ENCODE data around the gene ZMYND11.
"Not testable (repeated sequence)": the region's sequence is repeated elsewhere in the genome, so short reads cannot be mapped to it uniquely, and the experiment has no call there.

The ZMYND11 gene

GRCh38 chr10:260819-261429 is 125.7 kb downstream of the ZMYND11 start:
- no peak for DNase-seq

DNA sequence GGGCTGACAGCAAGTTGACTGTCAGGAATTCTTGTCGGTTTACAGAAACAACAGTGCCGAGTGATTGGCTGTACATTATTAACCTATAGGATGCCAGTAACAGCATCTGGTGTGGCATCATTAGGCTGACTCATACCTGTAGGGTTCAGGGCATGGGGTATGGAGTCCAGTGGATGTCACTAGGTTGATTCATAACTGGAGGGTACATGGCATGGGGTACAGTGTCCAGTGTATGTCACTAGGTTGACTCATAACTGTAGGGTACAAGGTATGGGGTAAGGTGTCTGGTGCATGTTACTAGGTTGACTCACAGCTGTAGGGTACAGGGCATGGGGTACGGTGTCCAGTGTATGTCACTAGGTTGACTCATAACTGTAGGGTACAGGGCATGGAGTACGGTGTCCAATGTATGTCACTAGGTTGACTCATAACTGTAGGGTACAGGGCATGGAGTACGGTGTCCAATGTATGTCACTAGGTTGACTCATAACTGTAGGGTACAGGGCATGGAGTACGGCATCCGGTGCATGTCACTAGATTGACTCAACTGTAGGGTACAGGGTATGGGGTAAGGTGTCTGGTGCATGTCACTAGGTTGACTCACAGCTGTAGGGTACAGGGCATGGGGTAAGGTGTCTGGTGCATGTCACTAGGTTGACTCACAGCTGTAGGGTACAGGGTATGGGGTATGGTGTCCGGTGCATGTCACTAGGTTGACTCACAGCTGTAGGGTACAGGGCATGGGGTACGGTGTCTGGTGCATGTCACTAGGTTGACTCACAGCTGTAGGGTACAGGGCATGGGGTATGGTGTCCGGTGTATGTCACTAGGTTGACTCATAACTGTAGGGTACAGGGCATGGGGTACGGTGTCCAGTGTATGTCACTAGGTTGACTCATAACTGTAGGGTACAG is 129.2 kb downstream of the ZMYND11 start:
- DNase-seq, result not testable (repeated sequence)

- not testable (repeated sequence) for DNase-seq
Observed at GRCh38 chr10:265074-265440, 129.8 kb downstream of the ZMYND11 start.

GRCh38 chr10:265816-266588 is 130.7 kb downstream of the ZMYND11 start:
- not testable (repeated sequence) for DNase-seq

DNA sequence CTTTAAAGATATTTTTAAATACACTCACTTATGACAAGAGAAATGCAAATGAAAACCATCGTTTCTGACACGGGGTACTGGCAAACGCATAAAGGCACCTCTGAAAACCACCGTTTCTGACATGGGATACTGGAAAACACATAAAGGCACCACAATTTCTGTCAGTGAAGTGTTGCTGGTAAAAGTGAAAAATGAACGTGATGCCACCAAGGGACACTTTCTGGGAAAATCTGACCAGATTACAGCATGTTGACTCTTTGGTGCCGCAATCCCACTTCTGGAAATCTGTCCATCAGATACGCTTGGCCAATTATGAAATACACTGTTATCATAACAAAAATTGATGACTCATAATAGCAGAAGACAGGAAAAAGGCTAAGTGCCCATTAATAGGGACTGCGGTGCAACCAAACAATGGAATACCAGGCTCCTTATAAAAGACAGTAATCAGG is 131.7 kb downstream of the ZMYND11 start:
- DNase-seq, result no peak

DNA sequence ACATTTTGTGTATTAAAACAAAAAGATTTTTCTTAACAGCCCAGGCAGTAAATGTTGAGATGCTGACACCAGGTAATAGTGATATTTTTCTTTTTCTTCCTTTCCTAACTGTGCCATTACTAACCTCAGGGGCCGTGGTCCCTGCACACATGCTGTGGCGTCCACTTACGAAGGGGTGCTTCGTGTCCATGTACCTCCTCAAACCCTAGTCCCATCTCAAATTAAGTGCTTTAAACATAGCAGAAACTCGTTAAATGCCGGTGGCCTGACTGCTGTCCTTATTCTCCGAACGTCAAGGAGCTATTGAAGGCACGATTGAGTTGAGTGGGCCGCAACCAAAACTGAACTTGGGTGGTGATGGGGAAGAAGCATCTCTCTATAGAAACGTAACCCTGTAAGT is 132.4 kb downstream of the ZMYND11 start:
- no peak for DNase-seq

- no peak for DNase-seq
Observed at GRCh38 chr10:269440-270074, 134.3 kb downstream of the ZMYND11 start.

DNA sequence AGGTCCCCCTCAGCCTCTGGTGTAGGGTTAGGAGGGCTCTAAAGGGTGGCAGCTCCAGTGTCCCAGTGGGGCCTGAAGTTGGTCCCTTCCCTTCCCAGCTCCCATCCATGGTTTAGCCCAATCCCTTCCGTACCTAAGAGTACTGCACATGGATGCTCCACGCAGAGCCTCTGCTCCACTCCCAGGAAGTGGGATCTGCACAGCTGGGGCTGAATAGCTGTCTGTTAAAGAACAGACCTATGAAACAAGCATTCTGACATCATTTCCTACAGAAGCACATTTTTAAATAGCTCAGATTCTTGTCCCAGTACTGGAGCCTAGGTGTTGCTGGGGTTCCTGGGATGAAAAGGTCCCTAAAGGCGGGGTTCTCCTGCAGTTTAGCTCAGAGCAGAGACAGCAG is 135.9 kb downstream of the ZMYND11 start:
- no peak for DNase-seq

DNA sequence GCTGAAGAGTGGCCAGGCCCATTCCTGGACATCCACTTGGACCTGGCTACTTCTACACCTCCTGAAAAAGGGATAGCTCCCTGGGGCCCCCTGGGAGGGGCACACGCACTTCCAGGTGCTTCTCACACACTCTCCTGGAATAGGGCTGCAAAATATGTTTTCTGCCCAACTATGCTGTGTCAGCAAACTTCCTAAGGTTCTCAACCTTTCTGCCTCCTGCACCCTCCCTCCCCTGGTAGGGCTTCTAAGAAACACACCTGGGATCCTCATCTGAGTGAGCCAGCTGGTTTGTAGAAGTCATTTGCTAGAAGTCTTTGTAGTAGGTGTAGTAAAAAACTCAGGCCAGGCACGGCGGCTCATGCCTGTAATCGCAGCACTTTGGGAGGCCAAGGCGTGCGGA is 136.5 kb downstream of the ZMYND11 start:
- no peak for DNase-seq

DNA sequence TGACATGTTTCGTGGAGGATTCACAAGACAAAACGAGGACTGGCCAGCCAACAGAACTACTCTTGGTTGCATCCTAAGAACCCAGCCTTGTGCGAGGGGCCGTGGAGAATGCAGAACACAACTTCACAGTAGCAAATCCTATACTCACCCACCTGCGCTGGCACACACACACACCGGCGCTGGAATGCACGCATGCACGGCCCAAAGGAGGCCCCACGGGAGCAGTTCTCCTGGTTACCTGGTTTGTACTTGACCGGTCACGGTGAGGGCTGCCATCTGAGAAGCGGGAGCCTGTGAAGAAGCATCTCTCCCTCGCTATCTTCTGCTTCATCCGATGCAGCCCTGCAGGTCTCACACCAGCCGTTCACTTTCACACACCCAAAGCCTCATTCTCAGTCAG is 137.8 kb downstream of the ZMYND11 start:
- no peak for DNase-seq

- no peak for DNase-seq
Observed at GRCh38 chr10:274866-275265, 139.6 kb downstream of the ZMYND11 start.

- DNase-seq, result no peak
Observed at GRCh38 chr10:275680-276079, 140.4 kb downstream of the ZMYND11 start.

GRCh38 chr10:277963-278362 is 142.7 kb downstream of the ZMYND11 start:
- no peak for DNase-seq

DNA sequence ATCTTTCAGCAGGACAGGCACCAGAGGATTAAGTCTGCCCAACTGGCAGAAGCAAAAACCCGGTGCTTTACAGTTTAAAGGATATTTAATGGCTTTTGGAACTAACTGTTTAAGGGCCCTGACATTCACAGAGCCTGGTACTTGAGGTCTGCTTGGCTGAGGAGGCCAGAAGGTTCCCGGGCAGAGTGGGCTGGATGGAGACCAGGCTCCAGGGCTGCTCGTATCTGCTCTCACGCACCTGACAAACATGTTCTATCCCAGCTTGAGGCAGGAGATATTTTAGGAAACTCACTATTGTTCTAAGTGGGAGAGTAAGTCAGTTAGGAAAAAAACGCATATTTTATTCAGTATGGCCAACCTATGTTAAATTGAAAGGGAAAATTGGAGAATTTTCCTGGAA is 143.5 kb downstream of the ZMYND11 start:
- no peak for DNase-seq

GRCh38 chr10:279232-279631 is 144.0 kb downstream of the ZMYND11 start:
- no peak for DNase-seq

GRCh38 chr10:279655-280054 is 144.4 kb downstream of the ZMYND11 start:
- no peak for DNase-seq

- DNase-seq, result no peak
Observed at GRCh38 chr10:282294-283139, 147.3 kb downstream of the ZMYND11 start.

DNA sequence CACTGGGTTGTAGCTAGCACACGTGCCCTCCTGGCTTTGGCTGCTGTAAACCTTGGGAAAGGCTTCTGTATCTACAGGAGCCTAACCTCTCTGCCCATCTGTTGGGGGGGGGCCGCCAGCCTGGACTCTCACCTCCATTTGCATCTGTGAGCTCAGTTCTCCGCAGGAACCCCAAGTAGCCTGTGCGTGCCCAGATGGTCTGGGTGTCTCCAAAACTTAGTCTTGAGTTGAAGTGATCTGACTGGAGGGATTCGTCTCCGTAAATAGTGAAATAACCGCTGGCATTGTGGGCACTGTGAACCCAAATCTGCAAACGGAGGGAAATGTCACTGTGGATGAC is 147.9 kb downstream of the ZMYND11 start:
- no peak for DNase-seq

DNA sequence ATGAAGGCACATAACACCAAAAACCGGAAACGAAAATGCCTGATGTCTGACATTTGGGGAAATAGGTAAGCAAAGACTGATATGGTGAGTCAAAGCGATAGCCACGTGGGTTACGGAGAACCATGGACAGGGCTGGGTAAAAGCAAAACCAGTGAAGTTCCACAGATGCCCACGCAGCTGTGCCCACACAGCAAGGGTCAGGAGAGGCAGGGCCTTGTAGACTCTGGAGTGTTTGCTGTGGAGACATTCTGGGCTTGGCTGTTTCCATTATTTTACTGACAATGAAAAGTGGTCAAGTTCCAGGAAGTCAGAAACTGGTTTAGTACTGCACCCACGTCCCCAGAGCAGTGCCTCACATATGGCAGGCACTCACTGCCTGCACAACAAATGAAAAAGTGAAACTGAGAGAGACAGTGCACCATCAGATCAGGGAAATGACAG is 148.7 kb downstream of the ZMYND11 start:
- peak; percentile 36 to 41 for DNase-seq

- DNase-seq, result no peak
Observed at GRCh38 chr10:285216-285615, 150.0 kb downstream of the ZMYND11 start.

DNA sequence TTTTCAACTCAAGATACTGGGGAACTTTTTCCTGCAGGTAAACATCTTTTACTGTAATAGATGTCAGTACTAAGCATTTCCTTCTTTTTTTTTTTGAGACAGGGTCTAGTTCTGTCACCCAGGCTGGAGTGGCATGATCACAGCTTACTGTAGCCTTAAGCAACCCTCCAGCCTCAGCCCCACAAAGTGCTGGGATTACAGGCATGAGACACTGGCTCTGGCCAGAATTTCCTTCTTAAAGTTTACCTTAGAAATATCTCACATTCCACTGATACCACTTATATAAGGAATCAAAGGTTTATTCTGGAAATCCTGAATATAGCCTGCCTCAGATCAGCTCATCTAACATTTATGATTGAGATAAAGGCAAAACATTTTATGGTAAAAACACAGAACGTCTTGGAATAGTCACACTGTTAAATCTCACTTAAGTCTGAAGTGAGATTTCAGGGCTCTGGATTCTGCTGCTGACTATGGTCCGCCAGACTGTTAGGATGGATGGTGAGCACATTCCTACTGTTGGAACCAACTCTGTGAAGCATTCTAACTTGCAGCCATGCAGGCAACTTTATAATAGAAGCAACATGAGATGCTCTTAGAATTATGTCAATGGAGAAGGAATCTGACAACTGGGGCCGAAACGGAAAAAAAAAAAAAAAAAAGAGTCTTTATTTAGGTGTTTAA is 151.9 kb downstream of the ZMYND11 start:
- DNase-seq, result no peak

GRCh38 chr10:287814-288213 is 152.6 kb downstream of the ZMYND11 start:
- no peak for DNase-seq
